Osteoblast (primary cell): ENCODE data around the gene GPR173. TPM values are rescaled to one million over a fixed set of nuclear protein-coding genes. Genes with fewer than 3 reads are reported as not detected.

Source experiments
- DNase-seq: peaks from one replicate; pipeline ENCODE4 v3.0.0; 2011; ENCODE audit warnings: low spot score, mixed read lengths; ENCODE audit not compliant: insufficient read length; ENCODE audit errors: missing footprints
- H2AFZ ChIP-seq: 2 replicates; pipeline ENCODE4 v1.6.0; 2011; ENCODE audit warnings: mild to moderate bottlenecking, low read length
- H3K27ac ChIP-seq: 2 replicates; pipeline ENCODE4 v1.5.1; 2011; ENCODE audit warnings: mild to moderate bottlenecking, low read depth, low read length, moderate library complexity
- H3K27me3 ChIP-seq: 2 replicates; pipeline ENCODE4 v1.6.0; 2012; ENCODE audit warnings: mild to moderate bottlenecking, control low read depth, inconsistent platforms, low read length, moderate library complexity; ENCODE audit not compliant: insufficient read depth
- H3K36me3 ChIP-seq: 2 replicates; pipeline ENCODE4 v1.5.1; 2011; ENCODE audit warnings: mild to moderate bottlenecking, low read length, control low read depth, moderate library complexity; ENCODE audit not compliant: insufficient read depth
- H3K4me1 ChIP-seq: 2 replicates; pipeline ENCODE4 v1.5.1; 2011; ENCODE audit warnings: mild to moderate bottlenecking, low read length, control low read depth, moderate library complexity; ENCODE audit not compliant: insufficient read depth
- H3K4me2 ChIP-seq: 2 replicates; pipeline ENCODE4 v1.6.0; 2011; ENCODE audit warnings: mild to moderate bottlenecking, low read length; ENCODE audit not compliant: insufficient read depth
- H3K4me3 ChIP-seq: fragments of 200-600 bp; sonication (generic); 3 replicates; pipeline ENCODE4 v1.5.1; 2012; ENCODE audit warnings: mild to moderate bottlenecking, low read length, inconsistent platforms; ENCODE audit not compliant: insufficient read depth
- H3K79me2 ChIP-seq: 2 replicates; pipeline ENCODE4 v1.6.0; 2012; ENCODE audit warnings: mild to moderate bottlenecking, low read length, control low read depth, inconsistent platforms; ENCODE audit not compliant: insufficient read depth
- H3K9me3 ChIP-seq: 2 replicates; pipeline ENCODE4 v1.5.1; 2011; ENCODE audit warnings: low read depth, low read length, control low read depth
- H4K20me1 ChIP-seq: 2 replicates; pipeline ENCODE4 v1.6.0; 2012; ENCODE audit warnings: mild to moderate bottlenecking, low read length, control low read depth; ENCODE audit not compliant: insufficient read depth
- total RNA-seq: library from RNA; depleted of rRNA; stranded (reverse); fragments of >200 nt; gene quantifications from 2 replicates; pipeline ENCODE4 v1.2.3, GENCODE V29; 2012
- TF ChIP-seq, protein P1 (sequence below): IDR thresholded peaks from 2 replicates; pipeline ENCODE4 v1.5.1; 2011; ENCODE audit warnings: mild to moderate bottlenecking, low read depth, low read length, moderate library complexity; ENCODE audit errors: extremely low read depth

GPR173 gene
- total RNA-seq, 1 donor: 2.2 TPM

DNA sequence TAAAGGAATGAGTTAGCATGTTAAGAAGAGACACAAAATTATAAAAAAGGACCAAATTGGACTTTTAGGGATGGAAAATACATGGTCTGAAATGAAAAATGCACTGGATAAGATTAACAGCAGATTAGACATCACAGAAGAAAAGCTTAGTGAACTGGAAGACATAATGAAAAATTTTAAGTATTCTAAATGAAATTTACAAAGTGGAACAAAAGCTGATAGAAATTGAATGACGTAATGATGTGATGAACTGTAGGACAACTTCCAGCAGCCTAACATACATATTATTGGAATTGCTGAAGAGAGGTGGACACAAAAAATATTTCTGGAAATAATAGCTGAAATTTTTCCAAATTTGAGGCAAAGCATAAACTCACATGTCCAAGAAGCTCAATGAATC lies 39.6 kb upstream of the GPR173 start:
- Histone ChIP-seq H3K27ac (no peak overlapping the region), H3K36me3 (no peaks in the 10 kb centered on the region), H3K4me1 (no peaks in the 10 kb centered on the region), H4K20me1 (no peaks in the 10 kb centered on the region), H2AFZ (no peak overlapping the region), H3K4me3 (no peak overlapping the region), H3K79me2 (no peaks in the 10 kb centered on the region), H3K27me3 (peaks cover 20% of the 10 kb centered on the region), H3K9me3 (no peaks in the 10 kb centered on the region), H3K4me2 (no peak overlapping the region)
- TF ChIP-seq, protein P1, sequence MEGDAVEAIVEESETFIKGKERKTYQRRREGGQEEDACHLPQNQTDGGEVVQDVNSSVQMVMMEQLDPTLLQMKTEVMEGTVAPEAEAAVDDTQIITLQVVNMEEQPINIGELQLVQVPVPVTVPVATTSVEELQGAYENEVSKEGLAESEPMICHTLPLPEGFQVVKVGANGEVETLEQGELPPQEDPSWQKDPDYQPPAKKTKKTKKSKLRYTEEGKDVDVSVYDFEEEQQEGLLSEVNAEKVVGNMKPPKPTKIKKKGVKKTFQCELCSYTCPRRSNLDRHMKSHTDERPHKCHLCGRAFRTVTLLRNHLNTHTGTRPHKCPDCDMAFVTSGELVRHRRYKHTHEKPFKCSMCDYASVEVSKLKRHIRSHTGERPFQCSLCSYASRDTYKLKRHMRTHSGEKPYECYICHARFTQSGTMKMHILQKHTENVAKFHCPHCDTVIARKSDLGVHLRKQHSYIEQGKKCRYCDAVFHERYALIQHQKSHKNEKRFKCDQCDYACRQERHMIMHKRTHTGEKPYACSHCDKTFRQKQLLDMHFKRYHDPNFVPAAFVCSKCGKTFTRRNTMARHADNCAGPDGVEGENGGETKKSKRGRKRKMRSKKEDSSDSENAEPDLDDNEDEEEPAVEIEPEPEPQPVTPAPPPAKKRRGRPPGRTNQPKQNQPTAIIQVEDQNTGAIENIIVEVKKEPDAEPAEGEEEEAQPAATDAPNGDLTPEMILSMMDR: no peak
- DNase-seq: no peak

DNA sequence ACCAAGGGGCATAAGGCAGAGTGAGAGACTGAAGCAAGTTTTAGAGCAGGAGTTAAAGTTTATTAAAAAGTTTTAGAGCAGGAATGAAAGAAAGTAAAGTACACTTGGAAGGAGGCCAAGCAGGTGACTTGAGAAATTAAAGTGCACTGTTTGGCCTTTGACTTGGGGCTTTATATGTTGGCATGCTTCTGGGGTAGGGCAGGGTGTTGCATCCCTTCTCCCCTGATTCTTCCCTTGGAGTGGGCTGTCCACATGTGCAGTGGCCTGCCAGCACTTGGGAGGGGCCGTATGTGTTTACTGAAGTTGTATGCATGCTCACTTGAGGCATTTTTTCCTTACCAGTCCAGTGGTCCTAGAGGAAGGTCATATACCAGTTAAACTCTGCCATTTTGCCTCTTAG lies 35.3 kb upstream of the GPR173 start:
- no peak for DNase-seq
- no peak overlapping the region for H2AFZ ChIP-seq
- H3K9me3 ChIP-seq: no peaks in the 10 kb centered on the region
- TF ChIP-seq, protein P1: no peak
- H3K27me3 ChIP-seq: peaks cover 13% of the 10 kb centered on the region
- H3K4me3 ChIP-seq: no peak overlapping the region
- H3K79me2 ChIP-seq: no peaks in the 10 kb centered on the region
- no peak overlapping the region for H3K4me2 ChIP-seq
- H3K36me3 ChIP-seq: no peaks in the 10 kb centered on the region
- no peak overlapping the region for H3K27ac ChIP-seq
- H4K20me1 ChIP-seq: no peaks in the 10 kb centered on the region
- no peaks in the 10 kb centered on the region for H3K4me1 ChIP-seq

DNA sequence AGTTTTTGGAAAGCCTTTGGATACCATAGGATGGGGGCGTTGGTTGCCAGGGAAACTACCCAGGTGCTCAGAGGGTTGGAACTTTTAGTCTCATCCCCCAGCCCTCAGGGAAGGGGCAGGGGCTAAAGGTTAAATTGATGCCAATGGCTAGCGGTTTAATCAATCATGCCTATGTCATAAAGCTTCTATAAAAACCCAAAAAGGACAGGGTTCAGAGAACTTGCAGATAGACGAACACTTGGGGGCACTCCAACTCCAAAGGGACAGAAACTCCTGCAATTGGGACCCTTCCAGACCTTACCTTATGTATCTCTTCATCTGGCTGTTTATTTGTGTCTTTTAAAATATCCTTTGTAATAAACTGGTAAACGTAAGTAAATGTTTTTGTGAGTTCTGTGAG lies 30.0 kb upstream of the GPR173 start:
- Histone ChIP-seq H3K9me3 (no peaks in the 10 kb centered on the region), H2AFZ (no peak overlapping the region), H3K4me2 (no peak overlapping the region), H3K36me3 (no peaks in the 10 kb centered on the region), H3K27me3 (peaks cover 37% of the 10 kb centered on the region), H3K4me1 (no peaks in the 10 kb centered on the region), H3K27ac (no peak overlapping the region), H4K20me1 (no peaks in the 10 kb centered on the region), H3K4me3 (no peak overlapping the region), H3K79me2 (no peaks in the 10 kb centered on the region)
- DNase-seq: no peak
- TF ChIP-seq, protein P1: no peak

DNA sequence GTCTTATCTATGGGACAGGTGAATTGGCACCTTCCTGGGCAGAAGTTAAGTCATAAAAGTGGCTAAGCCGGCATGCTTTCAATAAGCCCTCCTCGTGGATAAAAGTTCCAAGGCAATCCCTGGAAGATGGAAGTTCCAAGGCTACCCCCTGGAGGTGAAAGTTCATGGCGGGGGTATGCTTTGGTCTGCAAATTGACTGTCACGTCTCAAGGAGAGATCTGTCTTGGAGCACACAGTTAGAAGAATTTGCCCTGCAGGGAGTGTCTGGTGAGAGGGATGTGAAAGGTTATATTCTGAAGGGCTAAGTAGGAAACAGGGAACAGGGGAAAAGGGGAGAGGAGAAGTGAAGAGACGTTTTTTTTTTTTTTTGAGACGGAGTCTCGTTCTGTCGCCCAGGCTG lies 26.2 kb upstream of the GPR173 start:
- peaks cover 30% of the 10 kb centered on the region for H3K27me3 ChIP-seq
- no peak overlapping the region for H3K4me2 ChIP-seq
- H3K27ac ChIP-seq: no peak overlapping the region
- no peak overlapping the region for H3K4me3 ChIP-seq
- H3K36me3 ChIP-seq: no peaks in the 10 kb centered on the region
- no peaks in the 10 kb centered on the region for H4K20me1 ChIP-seq
- no peak overlapping the region for H2AFZ ChIP-seq
- no peak for DNase-seq
- TF ChIP-seq, protein P1: no peak
- no peaks in the 10 kb centered on the region for H3K79me2 ChIP-seq
- H3K9me3 ChIP-seq: no peaks in the 10 kb centered on the region
- H3K4me1 ChIP-seq: no peaks in the 10 kb centered on the region
